HG03280 (cell line): ENCODE measurements around the gene GPR141.

Experiments used
- ATAC-seq: cut with Tn5 transposase; IDR thresholded peaks from one replicate; pipeline ENCODE4 v1.9.1; 2021; ENCODE audit warnings: mild to moderate bottlenecking, moderate library complexity; ENCODE audit not compliant: unreplicated experiment

Gene GPR141, protein sequence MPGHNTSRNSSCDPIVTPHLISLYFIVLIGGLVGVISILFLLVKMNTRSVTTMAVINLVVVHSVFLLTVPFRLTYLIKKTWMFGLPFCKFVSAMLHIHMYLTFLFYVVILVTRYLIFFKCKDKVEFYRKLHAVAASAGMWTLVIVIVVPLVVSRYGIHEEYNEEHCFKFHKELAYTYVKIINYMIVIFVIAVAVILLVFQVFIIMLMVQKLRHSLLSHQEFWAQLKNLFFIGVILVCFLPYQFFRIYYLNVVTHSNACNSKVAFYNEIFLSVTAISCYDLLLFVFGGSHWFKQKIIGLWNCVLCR

GRCh38 chr7:37683246-37684120 lies at the start of gene GPR141:
Gene GPR141 (plus strand): TSS chr7:37683766. CDS start chr7:37740394, 56,628 bp downstream.
- ATAC-seq: peak; percentile 89

DNA sequence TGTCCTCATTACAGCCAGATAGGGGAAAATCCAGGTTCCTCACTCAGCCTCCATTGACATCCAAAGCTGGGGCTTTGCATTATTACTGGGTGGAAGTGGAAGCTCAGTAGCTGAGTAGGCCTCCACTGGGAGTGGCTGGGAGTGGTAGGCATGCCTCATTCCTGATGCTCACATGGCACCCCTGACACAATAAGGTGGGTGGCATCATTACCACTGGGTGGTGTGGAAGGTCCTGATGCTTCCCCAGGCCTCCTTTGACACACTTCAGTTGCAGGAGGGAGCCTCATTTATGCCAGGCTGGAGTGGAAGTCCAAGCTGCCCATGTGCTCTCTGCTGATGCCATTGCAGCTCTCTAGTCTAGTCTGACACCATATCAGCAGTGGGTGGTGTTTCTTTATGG lies 48.2 kb upstream of the GPR141 start:
- ATAC-seq: no peak

GRCh38 chr7:37642028-37642540 lies 41.5 kb upstream of the GPR141 start:
- no peak for ATAC-seq

- ATAC-seq: no peak
Measured at GRCh38 chr7:37643876-37644275, 39.7 kb upstream of the GPR141 start.

- ATAC-seq: no peak
Measured at GRCh38 chr7:37645282-37646050, 38.1 kb upstream of the GPR141 start.

DNA sequence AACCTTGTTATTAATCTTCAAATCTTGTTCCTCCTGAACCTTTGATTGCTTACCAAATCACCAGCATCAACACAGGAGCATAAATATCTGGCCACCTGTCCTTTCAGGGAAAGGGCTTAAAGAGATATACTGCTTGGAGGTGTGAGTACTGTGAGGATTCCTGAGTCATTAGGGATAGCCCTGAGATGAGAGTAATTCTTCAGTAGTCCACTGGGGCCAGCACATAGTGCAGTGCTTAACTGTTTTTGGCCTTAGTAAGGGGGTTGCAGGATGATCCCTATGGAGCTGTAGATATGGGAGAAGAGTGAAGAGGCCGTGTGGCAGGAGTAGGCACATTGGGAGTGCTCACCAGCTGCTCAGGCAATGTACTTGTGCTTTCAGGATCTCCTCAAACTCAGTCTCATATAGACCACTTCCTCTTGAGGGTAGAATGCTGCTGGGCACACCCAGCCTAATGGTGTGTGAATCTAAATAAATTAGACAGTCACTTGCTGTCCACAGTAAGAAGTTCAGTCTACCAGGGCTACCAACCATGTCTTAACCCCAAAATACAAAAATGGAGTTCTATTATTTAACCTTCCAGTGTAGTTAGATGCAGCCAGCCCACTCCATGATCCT lies 26.5 kb upstream of the GPR141 start:
- peak; percentile 82 for ATAC-seq

DNA sequence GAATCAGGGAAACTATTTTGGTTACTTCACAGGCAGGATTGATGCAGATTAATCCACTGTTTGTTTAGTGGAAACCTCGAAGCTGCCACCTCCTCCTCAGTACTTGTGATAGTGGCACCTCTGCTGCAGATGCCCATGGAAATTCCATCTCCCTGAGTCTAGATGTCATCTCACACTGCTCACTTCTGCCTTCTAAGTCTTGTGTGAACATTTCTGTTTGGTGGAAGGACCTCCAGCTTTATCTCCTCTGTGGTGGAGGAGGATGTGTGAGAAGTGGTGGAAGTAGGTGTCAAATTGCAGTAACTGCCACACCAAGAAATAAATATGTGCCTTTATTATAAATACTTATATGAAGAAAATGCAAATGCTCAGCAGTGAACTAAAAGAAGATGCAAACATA lies 25.8 kb upstream of the GPR141 start:
- ATAC-seq: no peak

DNA sequence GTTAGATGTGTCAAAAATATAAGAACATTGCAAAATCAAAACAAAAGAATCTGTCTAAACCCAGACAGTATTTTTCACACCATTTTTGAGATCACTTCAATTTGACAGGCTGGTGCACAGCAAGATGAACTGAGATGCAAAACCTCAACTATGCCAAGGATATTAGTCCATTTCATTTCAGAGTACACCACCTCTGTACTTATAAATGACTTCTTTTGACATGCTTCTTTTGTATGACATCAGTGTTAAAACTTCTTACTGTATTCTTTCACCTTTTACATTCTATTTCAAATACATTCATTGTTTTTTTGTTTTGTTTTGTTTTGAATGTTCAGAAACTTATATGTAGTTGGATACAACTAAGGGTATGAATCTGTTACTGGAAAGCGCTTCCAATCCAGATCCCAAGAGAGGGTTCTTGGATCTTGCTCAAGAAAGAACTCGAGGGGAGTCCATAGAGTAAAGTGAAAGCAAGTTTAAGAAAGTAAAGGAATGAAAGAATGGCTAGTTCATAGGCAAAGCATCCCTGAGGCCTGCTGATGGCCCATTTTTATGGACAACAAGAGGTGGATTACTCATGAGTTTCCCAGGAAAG lies 23.5 kb upstream of the GPR141 start:
- no peak for ATAC-seq

GRCh38 chr7:37660614-37661013 lies 23.0 kb upstream of the GPR141 start:
- no peak for ATAC-seq

- no peak for ATAC-seq
Measured at GRCh38 chr7:37663693-37664092, 19.9 kb upstream of the GPR141 start.

DNA sequence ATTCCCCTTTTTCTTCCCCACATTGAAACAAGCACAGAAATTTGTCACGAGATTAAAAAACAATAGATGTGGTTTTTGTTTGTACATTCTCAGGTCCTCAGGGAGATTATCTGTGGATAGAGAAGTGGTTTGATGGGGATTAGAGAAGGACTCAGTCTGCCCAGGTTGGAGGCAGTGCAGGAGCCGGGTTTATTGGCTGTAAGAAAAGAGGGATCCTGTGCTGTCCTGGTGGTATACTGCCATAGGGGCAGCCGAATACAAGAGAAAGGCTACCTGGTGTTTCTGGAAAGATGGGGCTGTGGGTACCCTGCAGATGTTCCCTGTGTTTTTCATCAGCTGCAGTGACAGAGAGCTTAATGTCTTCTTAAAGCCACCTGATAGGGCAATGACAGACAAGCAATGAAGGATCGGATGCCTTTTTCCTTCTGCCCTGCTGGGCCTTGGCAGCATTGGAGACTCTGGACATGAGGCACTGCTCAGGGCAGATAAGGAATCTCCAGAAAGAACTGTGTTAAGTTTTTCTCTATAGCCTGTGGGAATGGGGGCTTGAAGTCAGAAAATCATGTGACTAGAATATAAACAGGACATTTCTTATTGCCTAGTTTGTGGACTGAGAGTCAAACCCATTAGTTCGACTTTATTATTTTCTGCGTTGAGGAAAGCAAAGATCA lies 18.1 kb upstream of the GPR141 start:
- ATAC-seq: no peak

- no peak for ATAC-seq
Measured at GRCh38 chr7:37666026-37666799, 17.4 kb upstream of the GPR141 start.

GRCh38 chr7:37669818-37670217 lies 13.7 kb upstream of the GPR141 start:
- ATAC-seq: no peak

DNA sequence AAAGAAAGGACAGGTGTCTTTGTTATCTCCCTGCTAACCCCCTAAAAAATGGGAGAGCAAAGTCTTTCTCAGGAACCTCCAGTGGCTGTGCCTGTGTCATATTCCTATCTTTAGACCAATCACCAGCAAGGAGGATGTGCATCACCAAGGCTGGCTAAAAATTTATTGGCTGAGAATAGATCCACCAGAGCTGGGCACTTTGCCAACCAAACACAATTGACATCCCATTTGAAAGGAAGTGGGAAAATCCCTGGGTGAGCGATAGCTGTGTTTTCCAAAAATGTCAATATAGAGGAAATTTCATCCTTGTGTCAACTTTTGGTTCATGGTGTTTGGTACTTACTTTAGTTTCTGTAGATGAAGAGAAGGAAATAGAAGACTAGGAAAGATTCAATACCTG lies 13.1 kb upstream of the GPR141 start:
- no peak for ATAC-seq

DNA sequence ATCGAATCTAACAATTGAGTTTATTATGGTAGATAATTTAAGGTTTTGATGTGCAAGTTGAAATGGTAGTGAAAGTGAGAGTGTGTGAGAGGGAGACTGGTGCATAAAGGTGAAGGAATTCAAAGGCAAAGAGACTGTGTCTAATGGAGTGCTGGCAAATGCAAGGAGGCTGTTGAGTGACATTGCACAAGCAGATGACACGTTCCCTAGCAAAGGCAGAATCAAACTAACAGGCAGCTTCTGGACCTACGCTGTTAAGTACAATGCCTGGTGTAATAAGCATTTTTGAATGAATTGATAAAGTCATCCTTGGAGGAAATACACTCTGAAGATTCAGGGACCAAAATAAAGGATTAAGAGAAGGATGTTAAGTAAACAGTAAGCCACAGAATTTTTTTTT lies 11.7 kb upstream of the GPR141 start:
- no peak for ATAC-seq

DNA sequence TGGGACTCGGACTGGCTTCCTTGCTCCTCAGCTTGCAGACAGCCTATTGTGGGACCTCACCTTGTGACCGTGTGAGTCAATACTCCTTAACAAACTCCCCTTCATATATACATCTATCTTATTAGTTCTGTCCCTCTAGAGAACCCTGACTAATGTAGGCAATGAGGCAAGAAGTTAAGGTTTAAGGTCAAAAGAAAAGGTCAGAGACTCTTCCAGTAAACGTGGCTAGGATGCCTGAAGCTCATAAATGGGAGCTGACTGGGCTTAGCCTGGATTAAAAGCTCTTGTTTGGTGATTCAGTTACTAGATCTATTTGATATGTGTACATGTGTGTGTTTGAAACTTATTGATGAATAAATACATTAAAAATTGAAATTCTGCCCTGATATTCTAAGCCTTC lies 10.6 kb upstream of the GPR141 start:
- ATAC-seq: no peak

DNA sequence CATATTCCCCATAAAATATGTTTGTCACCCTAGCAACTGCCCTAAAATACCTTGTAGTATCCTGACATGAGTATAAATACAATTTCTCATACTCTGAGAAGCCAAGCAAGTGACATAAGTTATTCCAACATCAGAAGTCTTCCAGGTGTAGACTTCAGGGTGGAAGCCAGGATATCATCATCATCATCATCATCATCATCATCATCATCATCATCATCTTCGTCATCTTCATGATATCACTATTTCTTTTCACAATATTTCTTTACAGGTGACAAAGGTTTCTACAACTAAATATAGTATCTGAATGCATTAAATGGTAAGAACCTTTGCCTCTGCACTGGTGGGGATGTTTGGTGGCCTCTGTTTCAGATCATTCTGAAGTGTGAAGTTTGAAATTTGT lies 10.0 kb upstream of the GPR141 start:
- no peak for ATAC-seq

DNA sequence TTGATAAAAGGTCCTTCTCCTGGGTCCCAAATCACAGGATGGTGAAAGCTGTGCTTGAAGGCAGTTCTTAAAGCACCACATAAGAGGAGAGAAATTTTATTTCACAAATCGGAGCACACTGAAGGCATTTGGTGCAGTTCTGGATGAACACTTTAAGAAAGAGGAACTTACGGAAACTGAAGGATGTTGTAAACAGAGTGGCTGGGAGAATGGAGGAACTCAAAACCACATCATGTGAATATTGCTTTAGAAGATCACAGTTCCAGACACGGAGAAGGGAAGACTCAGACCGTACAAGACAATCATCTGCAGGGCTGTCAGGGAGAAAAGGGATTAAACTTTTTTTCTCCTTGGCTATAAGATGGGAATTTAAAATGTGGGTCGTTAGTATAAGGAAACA lies 9.0 kb upstream of the GPR141 start:
- no peak for ATAC-seq

- ATAC-seq: no peak
Measured at GRCh38 chr7:37675749-37676148, 7.8 kb upstream of the GPR141 start.
